GM03348 (cell line): ENCODE data around the gene OFD1.

Experiments
- DNase-seq: peaks from one replicate; pipeline ENCODE4 v3.0.0; 2012; ENCODE audit warnings: low spot score

Gene OFD1

GRCh38 chrX:13734278-13735172, at the start of gene OFD1, which contains the start of gene TRAPPC2:
Gene OFD1, plus strand, starts transcription at chrX:13734748. Its CDS starts 324 bp downstream, at chrX:13735072.
Gene TRAPPC2, minus strand, starts transcription at chrX:13734620. Its CDS starts 14,657 bp downstream, at chrX:13719963.
- peak; percentile 94 for DNase-seq

GRCh38 chrX:13685126-13685763, 49.3 kb upstream of the OFD1 start:
- peak; percentile 10 for DNase-seq

- DNase-seq: no peak
Observed at GRCh38 chrX:13687203-13687602, 47.3 kb upstream of the OFD1 start.

- DNase-seq: no peak
Observed at GRCh38 chrX:13688384-13688957, 46.1 kb upstream of the OFD1 start.

GRCh38 chrX:13688958-13689740, 45.4 kb upstream of the OFD1 start, which contains the start of gene RAB9A:
Gene RAB9A, plus strand, starts transcription at chrX:13689128. Its CDS starts 19,619 bp downstream, at chrX:13708747.
- peak; percentile 93 for DNase-seq

GRCh38 chrX:13689741-13690211, 44.8 kb upstream of the OFD1 start:
- DNase-seq: peak; percentile 26

GRCh38 chrX:13690836-13691235, 43.7 kb upstream of the OFD1 start:
- DNase-seq: no peak

GRCh38 chrX:13691841-13692371, 42.6 kb upstream of the OFD1 start:
- no peak for DNase-seq

GRCh38 chrX:13692771-13693231, 41.7 kb upstream of the OFD1 start:
- DNase-seq: no peak

- DNase-seq: no peak
Observed at GRCh38 chrX:13693341-13693961, 41.1 kb upstream of the OFD1 start.

- no peak for DNase-seq
Observed at GRCh38 chrX:13694359-13694758, 40.2 kb upstream of the OFD1 start.

- DNase-seq: no peak
Observed at GRCh38 chrX:13694983-13695382, 39.6 kb upstream of the OFD1 start.

GRCh38 chrX:13695601-13696115, 38.9 kb upstream of the OFD1 start:
- DNase-seq: no peak

GRCh38 chrX:13697455-13697854, 37.1 kb upstream of the OFD1 start:
- DNase-seq: no peak

GRCh38 chrX:13697976-13698375, 36.6 kb upstream of the OFD1 start:
- DNase-seq: no peak

- DNase-seq: no peak
Observed at GRCh38 chrX:13698432-13698831, 36.1 kb upstream of the OFD1 start.

GRCh38 chrX:13699183-13699826, 35.2 kb upstream of the OFD1 start:
- DNase-seq: peak; percentile 44

GRCh38 chrX:13700380-13700779, 34.2 kb upstream of the OFD1 start:
- no peak for DNase-seq

- DNase-seq: no peak
Observed at GRCh38 chrX:13702111-13702789, 32.3 kb upstream of the OFD1 start.

GRCh38 chrX:13703135-13703534, 31.4 kb upstream of the OFD1 start:
- no peak for DNase-seq
